ENCODE results near the gene IL18.
"Not testable (repeated sequence)": the region's sequence is repeated elsewhere in the genome, so short reads cannot be mapped to it uniquely, and the experiment has no call there.

IL18 gene

GRCh38 chr11:112163875-112164685 lies at the start of gene IL18:
IL18 (minus strand) TSS chr11:112164094; CDS start chr11:112155053, 9,041 bp downstream.
- DNase-seq (ENCODE audit: low read depth) = no peak

DNA sequence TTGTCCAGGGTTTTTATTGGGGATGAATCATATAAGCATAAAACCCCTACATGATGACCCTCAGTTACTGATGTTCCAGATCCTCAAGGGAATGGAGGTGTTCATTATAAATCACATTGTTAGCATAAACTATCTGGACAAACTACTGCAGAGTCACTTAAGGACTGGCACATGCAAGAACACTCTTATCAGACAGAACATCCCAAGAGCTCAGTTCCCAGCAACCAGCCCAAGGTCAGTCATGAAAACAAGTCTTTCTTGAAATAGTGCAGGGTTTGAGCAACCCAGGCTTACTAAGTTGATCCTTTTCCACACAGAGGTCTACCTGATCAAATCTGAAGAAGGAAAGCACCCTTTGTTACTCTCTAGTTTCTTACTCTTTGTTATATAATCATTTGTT lies 48.8 kb upstream of the IL18 start:
- no peak for DNase-seq (ENCODE audit: low read depth)

GRCh38 chr11:112212290-112212689 lies 48.4 kb upstream of the IL18 start:
- DNase-seq (ENCODE audit: low read depth) = no peak

GRCh38 chr11:112211536-112211935 lies 47.6 kb upstream of the IL18 start:
- no peak for DNase-seq (ENCODE audit: low read depth)

- DNase-seq (ENCODE audit: low read depth) = no peak
Measured at GRCh38 chr11:112210890-112211289, 47.0 kb upstream of the IL18 start.

DNA sequence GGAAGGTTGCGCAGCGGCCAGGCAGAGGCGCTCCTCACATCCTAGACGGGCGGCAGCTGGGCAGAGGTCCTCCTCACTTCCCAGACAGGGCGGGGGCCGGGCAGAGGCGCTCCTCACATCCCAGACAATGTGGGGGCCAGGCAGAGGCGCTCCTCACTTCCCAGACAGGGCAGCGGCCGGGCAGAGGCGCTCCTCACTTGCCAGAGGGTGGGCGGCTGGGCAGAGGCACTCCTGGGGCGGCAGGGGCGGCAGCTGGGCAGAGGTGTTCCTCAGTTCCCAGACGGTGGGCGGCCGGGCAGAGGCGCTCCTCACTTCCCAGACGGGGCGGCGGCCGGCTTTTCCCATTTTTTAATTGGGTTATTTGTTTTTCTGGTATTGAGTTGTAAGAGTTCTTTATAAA lies 42.2 kb upstream of the IL18 start:
- DNase-seq (ENCODE audit: low read depth) = no peak

GRCh38 chr11:112200252-112200651 lies 36.4 kb upstream of the IL18 start:
- no peak for DNase-seq (ENCODE audit: low read depth)

GRCh38 chr11:112199101-112199500 lies 35.2 kb upstream of the IL18 start:
- DNase-seq (ENCODE audit: low read depth) = not testable (repeated sequence)

DNA sequence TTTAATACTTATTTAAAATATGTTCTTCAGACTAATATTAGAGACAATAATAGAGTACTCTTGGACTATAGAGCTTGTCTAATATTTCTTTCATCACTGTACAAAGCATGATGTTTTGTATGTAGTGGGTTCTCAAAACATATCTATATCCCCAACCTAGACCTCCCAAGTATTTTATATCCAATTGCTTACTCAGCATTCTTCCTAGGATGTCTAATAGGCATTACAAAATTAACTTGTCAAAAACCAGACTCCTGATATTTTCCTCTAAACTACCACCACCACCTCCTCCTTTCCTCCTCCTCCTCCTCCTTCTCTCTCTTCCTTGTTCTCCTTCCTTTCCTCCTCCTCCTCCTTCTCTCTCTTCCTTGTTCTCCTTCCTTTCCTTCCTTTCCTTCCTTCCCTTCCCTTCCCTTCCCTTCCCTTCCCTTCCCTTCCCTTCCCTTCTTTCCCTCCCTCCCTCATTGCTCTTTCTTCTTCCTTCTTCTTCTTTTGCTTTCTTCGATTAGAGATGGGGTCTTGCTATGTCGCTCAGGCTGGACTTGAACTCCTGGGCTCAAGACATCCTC lies 32.7 kb upstream of the IL18 start:
- DNase-seq (ENCODE audit: low read depth) = no peak

- no peak for DNase-seq (ENCODE audit: low read depth)
Measured at GRCh38 chr11:112195951-112196351, 32.1 kb upstream of the IL18 start.

DNA sequence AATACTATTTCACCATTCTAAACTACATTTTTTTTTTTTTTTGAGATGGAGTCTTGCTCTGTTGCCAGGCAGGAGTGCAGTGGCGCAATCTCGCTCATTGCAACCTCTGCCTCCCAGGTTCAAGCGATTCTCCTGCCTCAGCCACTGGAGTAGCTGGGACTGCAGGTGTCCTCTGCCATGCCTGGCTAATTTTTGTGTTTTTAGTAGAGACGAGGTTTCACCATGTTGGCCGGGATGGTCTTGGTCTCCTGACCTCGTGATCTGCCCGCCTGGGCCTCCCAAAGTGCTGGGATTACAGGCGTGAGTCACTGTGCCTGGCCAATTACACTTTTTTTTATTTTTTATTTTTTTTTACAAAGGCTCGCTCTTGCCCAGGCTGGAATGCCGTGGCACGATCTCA lies 31.2 kb upstream of the IL18 start:
- DNase-seq (ENCODE audit: low read depth) = not testable (repeated sequence)

DNA sequence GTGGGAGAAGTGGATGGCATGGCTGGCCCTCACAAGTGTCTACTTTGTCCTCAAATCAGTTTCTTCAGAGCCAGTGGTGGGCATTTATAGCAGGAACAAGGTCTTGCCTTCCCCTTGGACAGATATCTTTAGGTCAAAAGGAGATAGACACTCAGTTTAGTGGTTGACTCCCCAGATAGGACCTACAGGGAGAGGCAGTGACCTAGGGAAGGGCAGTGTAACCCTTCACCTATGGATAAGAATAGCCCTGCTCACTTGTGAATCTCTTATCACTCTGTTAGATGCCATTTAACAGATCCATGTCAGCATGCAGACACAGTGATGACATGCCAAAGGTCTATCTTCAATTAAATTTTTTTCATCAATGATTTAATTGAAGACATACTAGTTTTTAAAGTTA lies 22.4 kb upstream of the IL18 start:
- DNase-seq (ENCODE audit: low read depth) = no peak

DNA sequence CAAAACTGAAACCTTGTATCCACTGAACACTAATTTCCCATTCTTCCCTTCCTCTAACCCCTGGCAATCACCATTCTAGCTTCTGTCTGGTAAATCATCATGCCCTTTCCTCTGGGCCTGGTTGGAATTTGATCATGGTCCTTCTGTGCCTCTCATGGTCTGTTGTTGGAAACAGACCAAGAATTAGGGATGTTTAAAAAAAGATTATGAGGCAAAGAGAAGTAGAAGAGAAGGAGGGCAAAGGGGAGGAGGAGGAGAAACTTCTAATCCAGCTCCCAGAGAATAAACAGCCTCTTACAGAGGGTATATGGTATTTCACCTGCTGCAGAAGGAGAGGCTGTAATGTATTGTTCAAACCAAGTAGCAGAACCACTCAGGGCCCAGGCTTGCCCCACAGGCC lies 22.0 kb upstream of the IL18 start:
- no peak for DNase-seq (ENCODE audit: low read depth)

- no peak for DNase-seq (ENCODE audit: low read depth)
Measured at GRCh38 chr11:112182867-112183266, 19.0 kb upstream of the IL18 start.

GRCh38 chr11:112179601-112180000 lies 15.7 kb upstream of the IL18 start:
- no peak for DNase-seq (ENCODE audit: low read depth)

DNA sequence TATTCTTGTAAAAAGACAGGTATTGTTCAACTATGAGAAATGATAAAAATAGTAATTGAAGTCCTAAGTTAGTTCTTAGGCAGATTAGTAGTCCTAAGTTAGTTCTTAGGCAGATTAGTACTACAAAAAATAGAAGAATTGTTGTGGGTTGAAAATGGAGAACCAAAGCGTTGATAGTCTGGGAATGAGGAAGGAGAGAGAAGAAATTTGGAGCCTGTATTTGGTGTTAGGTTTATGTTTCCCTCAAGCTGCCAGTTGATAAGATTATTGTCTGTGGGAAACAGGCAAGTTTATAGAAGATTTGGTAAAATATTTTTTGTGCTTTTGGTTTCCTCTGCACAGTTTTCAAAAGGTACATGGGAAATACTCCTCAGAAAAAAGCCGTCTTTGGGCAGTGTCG lies 15.0 kb upstream of the IL18 start:
- no peak for DNase-seq (ENCODE audit: low read depth)

GRCh38 chr11:112178428-112178827 lies 14.5 kb upstream of the IL18 start:
- no peak for DNase-seq (ENCODE audit: low read depth)

- DNase-seq (ENCODE audit: low read depth) = no peak
Measured at GRCh38 chr11:112177589-112177988, 13.7 kb upstream of the IL18 start.

GRCh38 chr11:112176077-112176476 lies 12.2 kb upstream of the IL18 start:
- no peak for DNase-seq (ENCODE audit: low read depth)

DNA sequence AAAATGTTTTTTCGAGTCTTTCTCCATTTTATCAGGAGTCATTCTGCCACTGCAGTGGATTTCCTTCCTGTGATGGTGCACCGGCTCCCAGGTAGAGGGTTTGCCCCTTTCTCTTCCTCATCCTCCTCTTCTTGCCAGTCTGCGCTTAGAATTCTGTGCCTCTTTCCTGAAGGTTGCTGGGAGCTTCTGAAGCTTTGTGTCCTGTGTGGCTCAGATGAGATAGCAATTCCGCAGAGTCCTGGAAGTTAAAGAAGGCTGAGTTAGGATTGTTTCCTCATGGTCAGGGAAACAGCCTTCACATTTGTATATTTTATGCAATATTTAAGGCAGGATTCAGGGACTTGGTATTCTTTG lies 11.7 kb upstream of the IL18 start:
- DNase-seq (ENCODE audit: low read depth) = no peak

DNA sequence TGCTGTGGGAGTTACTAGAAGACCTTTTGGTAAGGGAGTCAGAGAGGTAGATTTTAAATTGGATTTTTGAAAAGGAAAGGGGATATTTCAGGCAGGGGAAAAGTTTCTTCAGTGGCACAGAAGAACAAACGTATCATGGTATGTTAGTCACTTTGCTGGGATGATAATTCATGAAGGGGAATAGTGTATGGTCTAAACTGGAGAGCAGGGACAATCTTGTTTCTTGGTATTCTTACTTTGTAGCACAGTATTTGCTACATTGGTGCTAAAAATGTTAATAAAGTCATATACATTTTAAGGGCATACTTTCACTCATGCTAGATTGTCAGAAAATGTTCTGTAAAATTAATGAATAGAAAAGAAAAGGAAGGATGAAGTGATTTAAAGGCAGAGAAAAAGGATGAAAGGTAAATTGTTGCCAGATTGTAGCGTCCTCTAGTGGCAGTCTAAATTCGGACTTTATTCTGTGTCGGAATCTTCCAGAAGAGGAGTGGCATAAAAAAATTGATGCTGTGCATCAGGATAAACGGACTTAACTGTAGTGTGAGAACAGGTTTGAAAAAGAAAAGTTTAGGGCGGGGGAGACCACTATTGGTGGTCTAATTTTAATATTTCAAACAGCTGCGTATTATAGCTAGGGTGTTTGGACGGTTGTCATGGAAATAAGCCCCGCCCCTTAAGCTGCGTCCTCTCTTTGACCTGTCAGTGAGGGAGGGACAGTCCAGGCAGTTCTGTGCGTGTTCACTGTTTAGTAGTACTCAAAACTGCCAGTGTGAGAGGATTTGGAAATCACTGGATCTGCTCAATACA lies 11.1 kb upstream of the IL18 start, which contains the start of gene BCO2:
Gene BCO2, plus strand, starts transcription at position 724 of the 810 bp plus-strand sequence. CDS start 90 bp downstream, outside the sequence.
- no peak for DNase-seq (ENCODE audit: low read depth)

- no peak for DNase-seq (ENCODE audit: low read depth)
Measured at GRCh38 chr11:112173152-112173551, 9.3 kb upstream of the IL18 start.

All from non-pigmented ciliary epithelial cell (primary cell).